Ascending aorta (tissue), 2 donors: ENCODE results near the gene COL19A1. TPM values are rescaled to one million over a fixed set of nuclear protein-coding genes. Genes with fewer than 3 reads are reported as not detected.

ENCODE experiments used
- DNase-seq, 2 donors: peaks; one replicate each; pipeline ENCODE4 v3.0.0-alpha.2; 2019; ENCODE audit warnings: low spot score in 2 of 2
- H3K27ac ChIP-seq, 2 donors: fragments of 200-600 bp; sonication (generic); one replicate each; pipeline ENCODE4 v1.5.1; 2016 to 2017; ENCODE audit warnings: mild to moderate bottlenecking in 1 of 2
- H3K27me3 ChIP-seq: fragments of 200-600 bp; sonication (generic); one replicate; pipeline ENCODE4 v1.5.1; 2017
- H3K36me3 ChIP-seq, 2 donors: fragments of 200-600 bp; sonication (generic); one replicate each; pipeline ENCODE4 v1.5.1; 2016
- H3K4me1 ChIP-seq, 2 donors: fragments of 200-600 bp; sonication (generic); one replicate each; pipeline ENCODE4 v1.5.1; 2016 to 2017; ENCODE audit warnings: mild to moderate bottlenecking in 1 of 2
- H3K4me3 ChIP-seq, 2 donors: fragments of 200-600 bp; sonication (generic); one replicate each; pipeline ENCODE4 v1.5.1; 2016 to 2017; ENCODE audit warnings: mild to moderate bottlenecking in 1 of 2
- H3K9me3 ChIP-seq, 2 donors: fragments of 200-600 bp; sonication (generic); one replicate each; pipeline ENCODE4 v1.5.1; 2016
- CTCF ChIP-seq, 3 experiments: fragments of 200-600 bp in 2 of 3; fragments of 450-650 bp in 1 of 3; sonication (generic) in 2 of 3; IDR thresholded peaks; one replicate each; pipeline ENCODE4 v1.5.1; 2016 to 2019; ENCODE audit warnings: antibody characterized with exemption in 3 of 3, mild to moderate bottlenecking in 1 of 3, moderate library complexity in 1 of 3
- intact Hi-C: fragments of 100-400 bp; cut with DNase I; formaldehyde crosslinking; loops from one replicate; pipeline ENCODE4 v1.15.1; 2023
- total RNA-seq: library from RNA; depleted of rRNA; stranded (reverse); fragments of >200 nt; gene quantifications from one replicate; pipeline ENCODE4 v1.1.0, GENCODE V29; 2016

The COL19A1 gene
- total RNA-seq, 1 donor from 2014 or later = not detected

- Histone ChIP-seq H3K4me3 (no peak overlapping the region), H3K4me1 (no peaks in the 10 kb centered on the region), H3K27ac (no peak overlapping the region), H3K9me3 (no peaks in the 10 kb centered on the region), H3K36me3 (no peaks in the 10 kb centered on the region), H3K27me3 (no peaks in the 10 kb centered on the region)
- intact Hi-C loops = no loop called here
- no peak for DNase-seq
- no peak for TF ChIP-seq CTCF (IDR thresholded peaks at IDR 0.05)
Observed at GRCh38 chr6:70086806-70087205, 220.4 kb downstream of the COL19A1 start.

DNA sequence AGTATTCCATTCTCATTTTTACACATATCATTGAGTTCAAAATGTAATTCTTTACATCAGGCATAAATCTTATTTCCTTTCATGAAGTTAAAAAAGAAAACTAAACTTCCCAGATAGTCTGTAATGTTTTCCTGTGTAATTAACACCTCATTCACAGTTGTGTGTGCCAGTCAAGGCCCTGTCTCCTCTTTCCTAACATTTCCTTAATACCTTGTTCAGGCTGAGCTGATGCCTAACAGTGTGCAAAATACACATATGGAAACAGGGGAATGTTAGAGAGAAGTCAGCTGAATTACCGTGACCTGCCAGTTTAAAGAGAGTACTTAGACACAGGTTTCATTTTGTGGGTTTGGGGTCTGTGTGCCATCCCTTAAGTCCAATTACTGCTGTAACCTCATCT lies 227.8 kb downstream of the COL19A1 start:
- no peak for TF ChIP-seq CTCF (IDR thresholded peaks at IDR 0.05)
- intact Hi-C loops = no loop called here

DNA sequence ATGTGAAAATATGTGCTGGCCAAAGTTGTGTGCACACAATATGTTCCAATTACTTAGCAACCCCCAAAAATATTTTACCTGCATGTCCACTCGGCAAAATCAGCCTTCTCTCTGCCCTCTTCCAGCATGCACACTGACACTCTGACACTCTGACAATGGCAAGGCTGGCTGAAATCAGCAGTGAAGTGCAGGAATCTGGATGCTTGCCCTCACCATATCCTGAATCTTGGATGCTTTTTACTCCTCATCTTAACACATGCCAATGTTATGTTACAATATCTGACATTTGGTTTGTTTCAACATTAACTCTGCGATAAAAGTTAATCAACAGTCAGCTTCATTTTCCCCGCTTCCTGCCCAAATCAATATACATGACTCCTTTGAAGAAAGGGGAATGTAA lies 233.4 kb downstream of the COL19A1 start:
- Histone ChIP-seq H3K4me3 (no peak overlapping the region), H3K36me3 (no peaks in the 10 kb centered on the region), H3K27ac (no peak overlapping the region), H3K27me3 (no peaks in the 10 kb centered on the region), H3K9me3 (no peaks in the 10 kb centered on the region), H3K4me1 (no peaks in the 10 kb centered on the region)
- TF ChIP-seq CTCF (IDR thresholded peaks at IDR 0.05) = no peak
- no peak for DNase-seq
- intact Hi-C loops = loop anchor here (10.0 kb wide), 1 partner anchor 365 kb away; no protein-coding TSS in a partner anchor

More for the DNA sequence above, 227.8 kb downstream of the COL19A1 start:
- DNase-seq = no peak
- Histone ChIP-seq H3K36me3 (no peaks in the 10 kb centered on the region), H3K4me1 (no peaks in the 10 kb centered on the region), H3K4me3 (no peak overlapping the region), H3K27me3 (no peaks in the 10 kb centered on the region), H3K27ac (no peak overlapping the region), H3K9me3 (no peaks in the 10 kb centered on the region)

- TF ChIP-seq CTCF (IDR thresholded peaks at IDR 0.05) = peak in 1 of 3 experiments; percentile 14
- no peaks in the 10 kb centered on the region for H3K4me1 ChIP-seq
- H3K27me3 ChIP-seq = no peaks in the 10 kb centered on the region
- H3K4me3 ChIP-seq = no peak overlapping the region
- H3K9me3 ChIP-seq = no peaks in the 10 kb centered on the region
- DNase-seq = no peak
- intact Hi-C loops = loop anchor here (10.0 kb wide), 1 partner anchor 369 kb away; no protein-coding TSS in a partner anchor
- H3K36me3 ChIP-seq = no peaks in the 10 kb centered on the region
- H3K27ac ChIP-seq = no peak overlapping the region
Observed at GRCh38 chr6:70103798-70104197, 237.4 kb downstream of the COL19A1 start.

DNA sequence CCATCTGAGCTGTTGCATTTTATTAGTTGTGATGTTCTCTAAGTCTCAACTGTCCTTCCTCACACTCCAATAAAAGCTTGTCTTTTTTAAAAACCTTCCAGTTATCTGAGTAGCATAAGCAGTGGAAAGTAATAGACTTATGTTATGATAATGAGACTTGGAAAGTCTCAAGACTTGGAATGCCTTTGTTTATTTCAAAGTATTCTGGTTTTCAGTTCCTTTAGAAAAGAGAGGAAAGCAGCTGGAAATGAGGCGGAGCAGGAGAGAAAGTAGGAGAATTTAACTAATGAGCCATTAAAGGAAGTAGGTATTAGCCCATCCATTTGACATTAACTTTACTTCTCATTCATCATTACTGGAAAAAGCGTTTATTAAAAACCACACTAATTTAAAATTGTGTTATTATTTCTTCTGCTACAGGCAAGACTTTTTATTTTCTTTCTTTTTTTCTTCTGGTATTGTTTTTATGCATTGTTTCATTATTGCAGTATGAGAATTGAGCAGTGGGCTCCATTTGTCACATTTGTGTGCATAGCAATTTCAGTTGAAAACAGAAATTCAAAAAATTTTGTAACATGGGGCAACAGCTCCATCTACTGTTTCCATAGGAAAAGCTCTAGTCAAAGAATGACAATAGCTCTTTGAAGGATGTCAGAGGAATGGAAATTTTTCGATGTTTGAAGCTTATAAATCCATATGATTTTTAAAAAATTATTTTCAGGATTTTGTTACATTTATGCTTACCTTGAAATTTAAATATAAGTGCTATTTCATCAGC lies 241.7 kb downstream of the COL19A1 start:
- TF ChIP-seq CTCF (IDR thresholded peaks at IDR 0.05) = peak; percentile 17 to 65 (median 58)
- Histone ChIP-seq H3K4me3 (no peak overlapping the region), H3K36me3 (no peaks in the 10 kb centered on the region), H3K27me3 (no peaks in the 10 kb centered on the region), H3K27ac (no peak overlapping the region), H3K9me3 (no peaks in the 10 kb centered on the region), H3K4me1 (no peaks in the 10 kb centered on the region)
- intact Hi-C loops = loop anchor here (1.0 to 10.0 kb wide), 2 partner anchors 273 to 373 kb away; no protein-coding TSS in a partner anchor
- no peak for DNase-seq
